Lung (tissue), 12 donors: ENCODE data around the gene KRTAP10-7. TPM values are rescaled to one million over a fixed set of nuclear protein-coding genes. Genes with fewer than 3 reads are reported as not detected.

Experiments used
- ATAC-seq: fragments of 200-7000 bp; cut with Tn5 transposase; one replicate; pipeline ENCODE4 v1.9.1; 2020; ENCODE audit warnings: moderate number of reproducible peaks; ENCODE audit not compliant: insufficient read depth, low FRiP score
- DNase-seq, 3 donors: peaks; one replicate each; pipeline ENCODE4 v3.0.0-alpha.2; 2013 to 2017
- H3K27ac ChIP-seq, 2 donors: one replicate each; pipeline ENCODE4 v1.5.1; 2013; ENCODE audit warnings: mild to moderate bottlenecking in 2 of 2, moderate library complexity in 2 of 2, control low read depth in 1 of 2, inconsistent platforms in 1 of 2, low read depth in 1 of 2, low read length in 1 of 2
- H3K27me3 ChIP-seq, 3 donors: one replicate each; pipeline ENCODE4 v1.5.1; 2013; ENCODE audit warnings: low read length in 2 of 3; ENCODE audit not compliant: control insufficient read depth in 3 of 3, insufficient read depth in 3 of 3
- H3K36me3 ChIP-seq, 4 donors: one replicate each; pipeline ENCODE4 v1.5.1; 2013; ENCODE audit warnings: low read length in 4 of 4, mild to moderate bottlenecking in 1 of 4, moderate library complexity in 1 of 4; ENCODE audit not compliant: control insufficient read depth in 4 of 4, insufficient read depth in 4 of 4
- H3K4me1 ChIP-seq, 5 donors: one replicate each; pipeline ENCODE4 v1.5.1; 2013; ENCODE audit warnings: low read length in 5 of 5, mild to moderate bottlenecking in 2 of 5, moderate library complexity in 1 of 5; ENCODE audit not compliant: control insufficient read depth in 5 of 5, insufficient read depth in 5 of 5
- H3K4me3 ChIP-seq: one replicate; pipeline ENCODE4 v1.5.1; 2013; ENCODE audit warnings: mild to moderate bottlenecking, control low read depth, moderate library complexity
- H3K9ac ChIP-seq, 2 donors: one replicate each; pipeline ENCODE4 v1.5.1; 2013; ENCODE audit warnings: low read length in 2 of 2, control low read depth in 1 of 2; ENCODE audit not compliant: insufficient read depth in 1 of 2
- H3K9me3 ChIP-seq, 4 donors: one replicate each; pipeline ENCODE4 v1.5.1; 2013; ENCODE audit warnings: low read length in 3 of 4, mild to moderate bottlenecking in 1 of 4, moderate library complexity in 1 of 4; ENCODE audit not compliant: control insufficient read depth in 4 of 4, insufficient read depth in 3 of 4
- WGBS, 2 donors: extraction: QIAGEN DNeasy Blood & Tissue Kit; methylation state at CpG; one replicate each; pipeline ENCODE4 v1.1.7; 2013; 5-methylcytosine and 5-hydroxymethylcytosine counted together
- polyA plus RNA-seq, 2 donors: library from polyadenylated mRNA; stranded (reverse); fragments of 200-250 nt; gene quantifications; one replicate each; pipeline ENCODE4 v1.2.1, GENCODE V29; 2013
- total RNA-seq, 2 donors: library from RNA; depleted of rRNA in 1 of 2; stranded (reverse); fragments of >200 nt in 1 of 2; gene quantifications; one replicate each; pipeline ENCODE4 v1.2.1, GENCODE V29; 2014 to 2021
- TF ChIP-seq, protein P1 (sequence below): IDR thresholded peaks from 2 replicates; pipeline ENCODE4 v1.5.1; 2012; ENCODE audit warnings: mild to moderate bottlenecking; ENCODE audit errors: control extremely low read depth, extremely low read depth
- donor health status: control.
- donor health status: control.
- donor health status: Bipolar disorder and iron deficiency.
- donor health status: healthy.
- donor health status: DM: yes; HTN: yes; CAD: no.

KRTAP10-7 gene
- total and polyA plus RNA-seq, 4 donors: not detected

DNA sequence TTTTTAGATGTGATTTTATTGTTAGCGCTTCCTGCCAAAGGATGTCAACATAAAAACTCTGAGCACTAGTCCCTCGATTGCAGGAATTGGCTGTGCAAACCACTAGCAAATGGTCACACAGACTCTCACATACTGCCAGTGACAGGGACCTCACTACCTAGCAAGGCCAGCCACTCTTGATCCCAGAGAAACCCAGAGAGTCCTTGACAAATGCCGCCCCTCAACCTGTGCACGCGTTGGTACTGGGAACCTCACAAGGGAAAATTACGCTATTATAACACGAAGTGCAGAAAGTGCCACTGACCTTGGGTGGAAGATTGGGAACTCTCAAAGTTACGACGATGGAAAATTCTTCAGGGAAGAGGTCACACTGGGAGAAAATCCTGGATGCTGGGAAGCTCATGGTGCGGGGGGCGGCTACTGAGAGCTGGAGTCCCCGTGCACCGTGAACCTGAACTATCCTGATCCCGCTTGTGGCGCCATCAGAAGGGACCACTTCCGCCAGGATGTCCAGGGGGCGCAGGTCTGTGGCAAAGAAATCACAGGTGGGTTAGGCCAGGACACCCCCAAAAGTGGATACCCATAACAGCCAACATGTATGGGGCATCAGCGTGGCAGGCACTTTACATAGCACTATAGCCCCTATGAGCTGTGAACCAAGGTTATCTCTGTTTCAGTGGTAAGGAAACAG is 32.8 kb upstream of the KRTAP10-7 start:
- H3K4me1 ChIP-seq: no peaks in the 10 kb centered on the region
- ATAC-seq: no peak
- peaks cover 0 to 14% (median 2%) of the 10 kb centered on the region in 4 donors for H3K9me3 ChIP-seq
- H3K4me3 ChIP-seq: no peak overlapping the region
- DNase-seq: no peak
- no peak overlapping the region for H3K27ac ChIP-seq
- H3K36me3 ChIP-seq: no peaks in the 10 kb centered on the region
- WGBS, 2 donors: 91 to 92% methylated on average over 18 of the region's 18 CpGs
- no peak overlapping the region for H3K9ac ChIP-seq
- no peaks in the 10 kb centered on the region for H3K27me3 ChIP-seq
- TF ChIP-seq, protein P1, sequence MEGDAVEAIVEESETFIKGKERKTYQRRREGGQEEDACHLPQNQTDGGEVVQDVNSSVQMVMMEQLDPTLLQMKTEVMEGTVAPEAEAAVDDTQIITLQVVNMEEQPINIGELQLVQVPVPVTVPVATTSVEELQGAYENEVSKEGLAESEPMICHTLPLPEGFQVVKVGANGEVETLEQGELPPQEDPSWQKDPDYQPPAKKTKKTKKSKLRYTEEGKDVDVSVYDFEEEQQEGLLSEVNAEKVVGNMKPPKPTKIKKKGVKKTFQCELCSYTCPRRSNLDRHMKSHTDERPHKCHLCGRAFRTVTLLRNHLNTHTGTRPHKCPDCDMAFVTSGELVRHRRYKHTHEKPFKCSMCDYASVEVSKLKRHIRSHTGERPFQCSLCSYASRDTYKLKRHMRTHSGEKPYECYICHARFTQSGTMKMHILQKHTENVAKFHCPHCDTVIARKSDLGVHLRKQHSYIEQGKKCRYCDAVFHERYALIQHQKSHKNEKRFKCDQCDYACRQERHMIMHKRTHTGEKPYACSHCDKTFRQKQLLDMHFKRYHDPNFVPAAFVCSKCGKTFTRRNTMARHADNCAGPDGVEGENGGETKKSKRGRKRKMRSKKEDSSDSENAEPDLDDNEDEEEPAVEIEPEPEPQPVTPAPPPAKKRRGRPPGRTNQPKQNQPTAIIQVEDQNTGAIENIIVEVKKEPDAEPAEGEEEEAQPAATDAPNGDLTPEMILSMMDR: no peak

DNA sequence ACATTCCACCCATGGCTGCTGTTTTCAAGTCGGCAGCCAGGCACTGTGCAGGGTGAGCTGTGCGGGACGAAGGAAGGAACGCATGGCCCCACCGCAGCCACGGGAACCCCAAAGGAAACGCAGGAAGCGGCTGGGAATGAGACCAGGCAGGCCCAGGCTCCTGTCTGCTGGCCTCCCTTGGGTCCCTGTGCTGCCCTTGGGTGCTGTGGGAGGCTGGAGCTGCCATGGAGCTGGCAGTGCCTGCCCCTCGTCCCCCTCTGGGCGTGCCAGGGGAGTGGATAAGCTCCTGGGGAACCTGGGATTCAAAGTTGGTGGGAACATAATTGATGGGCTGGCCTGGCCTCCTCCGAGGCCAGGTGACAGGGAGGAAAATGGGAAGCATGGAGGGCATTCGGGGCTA is 32.1 kb upstream of the KRTAP10-7 start:
- Histone ChIP-seq H3K9ac (no peak overlapping the region), H3K27me3 (peaks cover 0 to 2% (median 0%) of the 10 kb centered on the region in 3 donors), H3K27ac (no peak overlapping the region), H3K36me3 (no peaks in the 10 kb centered on the region), H3K4me1 (no peaks in the 10 kb centered on the region), H3K4me3 (no peak overlapping the region), H3K9me3 (peaks cover 0 to 14% (median 2%) of the 10 kb centered on the region in 4 donors)
- no peak for DNase-seq
- no peak for ATAC-seq
- 76 to 81% methylated on average over 12 of the region's 12 CpGs for WGBS, 2 donors
- TF ChIP-seq, protein P1: no peak

DNA sequence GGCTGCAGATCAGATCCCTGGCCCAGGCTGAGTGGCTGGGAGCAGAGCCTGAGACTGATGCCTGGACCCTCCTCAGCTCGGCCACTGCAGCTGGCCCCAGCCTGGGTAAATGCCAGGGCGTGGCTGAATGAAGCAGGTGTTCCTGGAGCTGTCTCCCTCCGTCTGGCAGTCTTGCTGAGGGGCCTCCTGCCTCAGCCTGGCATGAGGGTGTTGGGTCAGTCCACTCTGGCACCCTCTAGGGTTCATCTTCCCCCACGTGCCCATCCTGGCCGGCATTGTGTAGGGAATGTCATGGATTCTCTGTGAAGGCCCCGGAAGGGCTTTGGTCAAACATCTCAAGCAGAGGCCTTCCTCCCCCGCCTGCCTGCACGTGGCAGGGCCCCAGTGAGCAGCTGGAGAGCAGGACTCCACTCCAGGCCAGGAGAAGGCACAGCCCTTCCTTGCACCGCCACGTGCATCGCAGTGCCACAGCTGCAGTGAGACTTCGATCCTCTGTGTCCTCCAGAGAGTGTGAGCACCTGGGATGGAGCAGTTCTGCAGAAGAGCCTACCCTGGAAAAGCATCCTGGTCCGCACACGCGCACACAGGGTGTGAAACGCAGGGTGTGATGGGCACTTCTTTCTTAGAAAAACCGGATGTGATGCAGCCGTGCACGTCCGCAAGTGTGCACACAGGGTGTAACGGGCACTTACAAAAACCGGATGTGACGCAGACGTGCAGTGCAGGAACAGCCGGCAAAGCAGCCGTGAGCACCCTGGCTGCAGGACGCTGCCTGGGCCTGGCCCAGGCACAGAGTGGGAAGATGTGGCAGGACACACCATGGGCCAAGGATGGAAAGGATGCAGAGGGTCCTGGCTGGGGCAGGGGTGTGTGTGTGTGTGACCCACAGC is 31.5 kb upstream of the KRTAP10-7 start:
- no peak overlapping the region for H3K27ac ChIP-seq
- TF ChIP-seq, protein P1: no peak
- no peaks in the 10 kb centered on the region for H3K36me3 ChIP-seq
- H3K9ac ChIP-seq: no peak overlapping the region
- H3K9me3 ChIP-seq: peaks cover 0 to 14% (median 2%) of the 10 kb centered on the region in 4 donors
- DNase-seq (no peak), ATAC-seq (no peak)
- WGBS, 2 donors: 74 to 78% methylated on average over 27 of the region's 27 CpGs
- H3K27me3 ChIP-seq: peaks cover 0 to 2% (median 0%) of the 10 kb centered on the region in 3 donors
- no peaks in the 10 kb centered on the region for H3K4me1 ChIP-seq
- no peak overlapping the region for H3K4me3 ChIP-seq
